GM12875 (cell line): ENCODE results near the gene HCN2.
"Not testable (repeated sequence)": the region's sequence is repeated elsewhere in the genome, so short reads cannot be mapped to it uniquely, and the experiment has no call there.

Experiments used
- H3K4me3 ChIP-seq: one replicate; pipeline ENCODE4 v1.5.1; 2011; ENCODE audit warnings: low read depth, low read length, control low read depth
- TF ChIP-seq, protein P1 (sequence below): IDR thresholded peaks from 2 replicates; pipeline ENCODE4 v1.5.1; 2011; ENCODE audit warnings: low read depth, mild to moderate bottlenecking, control low read depth, inconsistent platforms, low read length, moderate library complexity, borderline replicate concordance; ENCODE audit not compliant: insufficient read depth

Gene HCN2

DNA sequence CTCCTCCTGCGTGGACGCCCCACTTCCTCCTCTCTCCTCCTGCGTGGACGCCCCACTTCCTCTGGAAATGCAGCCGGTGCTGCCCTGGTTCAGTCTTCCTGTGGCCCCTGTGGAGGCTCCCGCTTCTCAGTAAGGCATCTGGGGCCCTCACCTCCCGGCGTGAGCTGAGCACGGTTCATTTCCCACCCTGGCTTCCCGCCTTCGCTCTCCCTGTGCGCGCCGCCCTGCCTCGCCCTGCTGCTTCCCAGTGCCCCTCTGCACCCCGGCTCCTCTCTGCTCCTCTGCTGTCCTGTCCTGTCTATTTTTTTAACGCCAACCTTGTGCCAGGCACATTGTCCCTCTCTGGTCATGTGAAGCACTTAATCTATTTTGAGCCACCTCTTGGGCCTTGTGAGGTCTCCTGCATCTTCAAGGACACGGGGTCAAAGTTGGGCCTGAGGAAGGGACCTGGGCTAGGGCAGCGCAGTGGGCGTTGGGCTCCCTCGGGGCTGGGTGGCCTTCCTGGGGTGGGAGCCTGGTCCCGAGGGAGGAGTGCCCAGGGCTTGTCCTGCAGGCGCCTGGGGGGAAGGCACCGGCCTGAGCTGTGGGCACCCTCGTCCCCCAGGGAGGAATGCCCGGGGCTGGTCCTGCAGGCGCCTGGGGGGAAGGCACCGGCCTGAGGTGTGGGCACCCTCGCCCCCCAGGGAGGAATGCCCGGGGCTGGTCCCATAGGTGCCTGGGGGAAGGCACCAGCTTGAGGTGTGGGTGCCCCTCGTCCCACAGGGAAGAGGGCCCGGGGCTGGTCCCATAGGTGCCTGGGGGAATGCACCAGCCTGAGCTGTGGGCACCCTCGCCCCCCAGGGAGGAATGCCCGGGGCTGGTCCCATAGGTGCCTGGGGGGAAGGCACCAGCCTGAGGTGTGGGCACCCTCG is 13.0 kb downstream of the HCN2 start:
- H3K4me3 ChIP-seq, result no peak overlapping the region
- TF ChIP-seq, protein P1, sequence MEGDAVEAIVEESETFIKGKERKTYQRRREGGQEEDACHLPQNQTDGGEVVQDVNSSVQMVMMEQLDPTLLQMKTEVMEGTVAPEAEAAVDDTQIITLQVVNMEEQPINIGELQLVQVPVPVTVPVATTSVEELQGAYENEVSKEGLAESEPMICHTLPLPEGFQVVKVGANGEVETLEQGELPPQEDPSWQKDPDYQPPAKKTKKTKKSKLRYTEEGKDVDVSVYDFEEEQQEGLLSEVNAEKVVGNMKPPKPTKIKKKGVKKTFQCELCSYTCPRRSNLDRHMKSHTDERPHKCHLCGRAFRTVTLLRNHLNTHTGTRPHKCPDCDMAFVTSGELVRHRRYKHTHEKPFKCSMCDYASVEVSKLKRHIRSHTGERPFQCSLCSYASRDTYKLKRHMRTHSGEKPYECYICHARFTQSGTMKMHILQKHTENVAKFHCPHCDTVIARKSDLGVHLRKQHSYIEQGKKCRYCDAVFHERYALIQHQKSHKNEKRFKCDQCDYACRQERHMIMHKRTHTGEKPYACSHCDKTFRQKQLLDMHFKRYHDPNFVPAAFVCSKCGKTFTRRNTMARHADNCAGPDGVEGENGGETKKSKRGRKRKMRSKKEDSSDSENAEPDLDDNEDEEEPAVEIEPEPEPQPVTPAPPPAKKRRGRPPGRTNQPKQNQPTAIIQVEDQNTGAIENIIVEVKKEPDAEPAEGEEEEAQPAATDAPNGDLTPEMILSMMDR, result no peak

DNA sequence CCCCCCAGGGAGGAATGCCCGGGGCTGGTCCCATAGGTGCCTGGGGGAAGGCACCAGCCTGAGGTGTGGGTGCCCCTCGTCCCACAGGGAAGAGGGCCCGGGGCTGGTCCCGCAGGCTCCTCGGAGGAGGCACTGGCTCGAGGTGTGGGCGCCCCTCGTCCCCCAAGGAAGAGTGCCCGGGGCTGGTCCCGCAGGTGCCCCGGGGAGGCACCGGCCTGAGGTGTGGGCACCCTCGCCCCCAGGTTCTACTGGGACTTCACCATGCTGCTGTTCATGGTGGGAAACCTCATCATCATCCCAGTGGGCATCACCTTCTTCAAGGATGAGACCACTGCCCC is 13.6 kb downstream of the HCN2 start:
- H3K4me3 ChIP-seq, result not testable (repeated sequence)

DNA sequence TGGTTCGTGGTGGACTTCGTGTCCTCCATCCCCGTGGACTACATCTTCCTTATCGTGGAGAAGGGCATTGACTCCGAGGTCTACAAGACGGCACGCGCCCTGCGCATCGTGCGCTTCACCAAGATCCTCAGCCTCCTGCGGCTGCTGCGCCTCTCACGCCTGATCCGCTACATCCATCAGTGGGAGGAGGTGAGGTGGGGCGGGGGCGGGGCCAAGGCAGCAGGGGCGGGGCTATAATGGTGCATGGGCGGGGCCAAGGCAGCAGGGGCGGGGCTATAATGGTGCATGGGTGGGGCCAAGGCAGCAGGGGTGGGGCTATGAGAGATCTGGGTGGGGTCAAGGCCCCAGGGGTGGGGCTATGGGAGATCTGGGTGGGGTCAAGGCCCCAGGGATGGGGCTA is 14.1 kb downstream of the HCN2 start:
- H3K4me3 ChIP-seq, result not testable (repeated sequence)

DNA sequence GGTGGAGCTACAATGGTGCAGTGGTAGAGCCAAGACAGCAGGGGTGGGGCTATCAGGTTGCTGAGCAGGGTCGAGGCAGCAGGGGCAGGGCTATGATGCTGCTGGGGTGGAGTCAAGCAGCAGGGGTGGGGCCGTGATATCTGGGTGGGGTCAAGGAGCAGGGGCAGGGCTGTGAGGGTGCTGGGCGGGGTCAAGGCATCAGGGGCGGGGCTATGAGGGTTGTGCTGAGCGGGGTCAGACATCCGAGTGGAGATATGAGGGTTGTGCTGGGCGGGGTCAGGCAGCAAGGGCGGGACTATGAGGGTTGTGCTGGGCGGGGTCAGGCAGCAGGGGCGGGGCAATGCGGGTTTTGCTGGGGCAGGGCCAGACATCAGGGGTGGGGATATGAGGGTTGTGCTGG is 14.7 kb downstream of the HCN2 start:
- TF ChIP-seq, protein P1, result no peak
- H3K4me3 ChIP-seq, result no peak overlapping the region

DNA sequence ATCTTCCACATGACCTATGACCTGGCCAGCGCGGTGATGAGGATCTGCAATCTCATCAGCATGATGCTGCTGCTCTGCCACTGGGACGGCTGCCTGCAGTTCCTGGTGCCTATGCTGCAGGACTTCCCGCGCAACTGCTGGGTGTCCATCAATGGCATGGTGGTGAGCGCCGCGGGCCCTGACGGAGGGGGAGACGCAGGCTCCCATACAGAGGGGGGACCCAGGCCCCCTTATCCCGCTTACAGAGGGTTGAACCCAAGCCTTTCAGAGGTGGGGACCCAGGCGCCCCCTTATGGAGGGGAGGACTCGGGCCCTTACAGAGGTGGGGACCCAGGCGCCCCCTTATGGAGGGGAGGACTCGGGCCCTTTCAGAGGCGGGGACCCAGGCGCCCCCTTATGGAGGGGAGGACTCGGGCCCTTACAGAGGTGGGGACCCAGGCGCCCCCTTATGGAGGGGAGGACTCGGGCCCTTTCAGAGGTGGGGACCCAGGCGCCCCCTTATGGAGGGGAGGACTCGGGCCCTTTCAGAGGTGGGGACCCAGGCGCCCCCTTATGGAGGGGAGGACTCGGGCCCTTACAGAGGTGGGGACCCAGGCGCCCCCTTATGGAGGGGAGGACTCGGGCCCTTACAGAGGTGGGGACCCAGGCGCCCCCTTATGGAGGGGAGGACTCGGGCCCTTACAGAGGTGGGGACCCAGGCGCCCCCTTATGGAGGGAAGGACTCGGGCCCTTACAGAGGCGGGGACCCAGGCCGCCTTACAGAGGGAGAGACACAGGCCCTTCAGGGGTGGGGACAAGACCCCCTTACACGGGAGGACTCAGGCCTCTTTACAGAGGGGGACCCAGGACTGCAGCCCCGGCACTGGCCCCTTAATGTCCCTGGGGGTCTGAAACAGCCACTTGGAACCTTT is 15.6 kb downstream of the HCN2 start:
- H3K4me3 ChIP-seq, result not testable (repeated sequence)

DNA sequence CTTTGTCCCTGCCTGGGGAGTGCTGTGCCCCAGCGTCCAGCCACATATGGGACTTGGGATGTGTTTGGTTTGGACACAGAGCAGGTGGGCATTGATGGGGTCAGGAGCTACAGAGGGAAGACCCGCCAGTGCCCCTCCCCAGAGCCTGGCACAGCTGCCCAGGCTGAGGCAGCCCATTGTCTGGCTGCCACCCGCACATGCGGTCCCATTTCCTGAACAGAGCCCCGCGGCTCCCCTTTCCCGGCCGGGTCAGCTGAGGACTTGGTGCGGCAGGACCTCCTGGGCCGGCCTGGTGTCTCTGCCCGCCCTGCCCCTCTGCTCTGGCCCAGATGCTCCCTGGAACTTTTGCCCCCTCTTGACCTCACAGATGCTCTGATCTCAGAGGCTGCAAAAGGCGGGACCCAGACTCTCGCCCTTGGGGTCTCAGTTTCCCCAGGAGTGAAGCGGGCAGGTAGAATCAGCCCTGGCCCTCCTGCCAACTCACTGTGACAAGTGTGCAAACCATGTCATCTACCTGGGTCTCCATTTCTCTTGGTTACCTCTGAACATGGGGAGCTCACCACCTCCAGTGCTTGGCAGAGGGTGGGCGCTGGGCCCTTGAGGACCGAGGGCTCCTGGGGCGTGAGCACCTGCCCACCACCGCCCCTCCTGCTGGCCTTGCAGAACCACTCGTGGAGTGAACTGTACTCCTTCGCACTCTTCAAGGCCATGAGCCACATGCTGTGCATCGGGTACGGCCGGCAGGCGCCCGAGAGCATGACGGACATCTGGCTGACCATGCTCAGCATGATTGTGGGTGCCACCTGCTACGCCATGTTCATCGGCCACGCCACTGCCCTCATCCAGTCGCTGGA is 17.8 kb downstream of the HCN2 start:
- TF ChIP-seq, protein P1, result no peak
- no peak overlapping the region for H3K4me3 ChIP-seq

DNA sequence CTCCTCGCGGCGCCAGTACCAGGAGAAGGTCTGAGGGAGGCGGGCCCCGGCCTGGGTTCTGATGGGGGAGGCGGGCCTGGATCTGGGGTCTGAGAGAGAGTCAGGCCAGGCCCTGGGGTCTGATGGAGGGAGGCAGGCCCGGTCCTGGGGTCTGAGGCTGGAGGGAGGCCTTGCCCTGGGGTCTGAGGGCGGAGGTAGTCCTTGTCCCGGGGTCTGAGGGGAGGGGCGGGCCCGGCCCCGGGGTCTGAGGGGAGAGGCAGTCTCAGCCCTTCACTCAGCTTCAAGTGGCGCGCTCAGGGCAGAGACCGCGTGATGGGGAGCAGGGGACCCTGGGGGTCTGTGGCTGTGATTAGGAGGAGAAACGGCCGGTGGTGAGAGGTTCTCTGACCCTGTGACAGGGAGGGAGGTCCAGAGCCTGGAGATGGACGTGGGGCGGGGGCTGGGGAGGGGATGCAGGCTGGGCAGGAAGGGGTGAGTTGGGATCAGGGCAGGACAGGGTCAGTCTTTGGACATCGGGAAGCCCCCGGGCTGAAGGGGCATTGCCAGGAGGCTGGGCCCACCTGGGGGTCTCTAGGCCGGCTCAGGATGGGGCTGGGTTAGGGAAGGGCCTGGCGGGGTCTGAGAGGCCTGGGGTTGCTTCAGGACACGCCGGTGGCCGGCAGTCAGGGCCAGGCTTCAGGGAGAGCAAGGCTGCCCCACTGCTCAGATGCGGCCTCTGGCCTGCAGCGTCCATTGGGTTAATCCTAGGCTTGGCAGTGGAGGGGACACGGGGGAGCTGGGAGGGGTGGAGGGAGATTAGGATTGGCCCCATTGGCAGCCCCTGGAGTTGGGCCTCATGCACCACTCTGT is 18.7 kb downstream of the HCN2 start:
- H3K4me3 ChIP-seq, result no peak overlapping the region
- TF ChIP-seq, protein P1, result no peak

DNA sequence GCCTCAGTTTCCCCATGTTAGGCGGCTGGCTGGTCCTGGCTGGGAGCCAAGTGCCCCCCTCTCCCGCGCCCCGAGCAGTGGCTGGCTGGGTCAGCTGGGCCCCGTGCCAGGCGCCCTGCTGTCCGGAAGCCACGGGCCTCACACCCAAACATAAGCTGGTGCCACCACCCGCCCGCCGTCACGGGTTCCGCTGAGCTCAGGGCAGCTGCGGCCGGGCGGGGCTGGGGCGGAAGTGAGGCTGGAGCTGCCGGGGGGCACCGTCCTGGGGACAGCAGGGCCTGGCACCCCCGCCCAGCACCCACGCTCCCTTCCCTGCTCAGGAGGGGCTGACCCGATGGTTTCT is 19.3 kb downstream of the HCN2 start:
- no peak overlapping the region for H3K4me3 ChIP-seq
- TF ChIP-seq, protein P1, result no peak
